NCI-H345 treated with DMSO at 0.1 percent for 48 hours (cell line): ENCODE measurements around the gene SLC49A3.
"Not testable (repeated sequence)": the region's sequence is repeated elsewhere in the genome, so short reads cannot be mapped to it uniquely, and the experiment has no call there.

ENCODE experiments used
- DNase-seq: peaks from one replicate; lab custom pipeline; 2025; ENCODE audit not compliant: unreplicated experiment; lab: John Stamatoyannopoulos, UW

The SLC49A3 gene

DNA sequence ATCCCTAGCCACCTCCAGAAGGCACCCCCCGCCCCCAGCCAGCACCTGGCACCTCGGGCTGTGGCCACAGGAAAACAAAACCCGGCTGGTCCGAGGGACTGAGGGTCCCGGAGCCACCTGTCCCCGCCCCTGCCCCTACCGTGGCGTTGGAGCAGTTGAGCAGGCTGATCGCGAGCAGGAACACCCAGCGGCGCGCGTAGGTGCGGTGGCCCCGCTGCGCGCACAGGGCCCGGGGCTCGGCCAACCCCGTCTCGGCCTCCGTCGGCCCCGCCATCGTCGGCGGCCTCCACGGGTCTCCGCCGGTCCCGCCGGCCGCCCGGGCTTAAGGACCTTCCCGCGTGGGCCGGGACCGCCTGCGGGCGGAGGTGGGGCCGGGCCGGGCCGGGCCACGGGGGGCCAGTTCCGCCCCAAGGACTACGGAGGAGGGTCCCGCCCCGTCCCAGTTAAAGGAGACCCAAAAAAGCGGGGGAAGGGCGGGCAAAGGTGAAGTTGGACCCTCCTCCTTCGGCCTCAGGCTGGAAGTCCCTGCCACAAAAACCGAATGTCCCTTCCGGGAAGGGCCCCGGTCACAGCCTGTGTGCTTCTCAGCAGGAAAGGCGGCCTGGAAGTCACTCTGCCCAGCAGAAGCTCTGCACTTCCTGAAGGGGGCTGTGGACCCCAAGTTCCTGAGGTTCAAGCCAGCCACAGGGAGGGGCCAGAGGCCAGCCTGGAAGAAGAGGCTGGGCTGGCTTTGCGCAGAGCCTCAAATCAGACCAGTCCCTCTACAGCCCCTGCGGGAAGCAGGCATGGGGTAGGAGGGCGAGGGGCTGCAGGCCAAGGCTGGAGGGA lies at the start of gene SLC49A3:
SLC49A3 (minus strand) TSS at position 298 of the 828 bp plus-strand sequence; CDS start at position 274, 24 bp downstream.
- DNase-seq: no peak

DNA sequence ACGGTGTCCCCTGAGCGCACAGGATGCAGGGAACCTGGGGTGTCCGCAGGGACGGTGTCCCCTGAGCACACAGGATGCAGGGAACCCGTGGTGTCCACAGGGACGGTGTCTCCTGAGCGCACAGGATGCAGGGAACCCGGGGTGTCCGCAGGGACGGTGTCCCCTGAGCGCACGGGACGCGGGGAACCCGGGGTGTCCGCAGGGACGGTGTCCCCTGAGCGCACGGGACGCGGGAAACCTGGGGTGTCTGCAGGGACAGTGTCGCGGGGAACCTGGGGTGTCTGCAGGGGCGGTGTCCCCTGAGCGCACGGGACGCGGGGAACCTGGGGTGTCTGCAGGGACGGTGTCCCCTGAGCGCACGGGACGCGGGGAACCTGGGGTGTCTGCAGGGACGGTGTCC lies 47.6 kb upstream of the SLC49A3 start:
- not testable (repeated sequence) for DNase-seq

DNA sequence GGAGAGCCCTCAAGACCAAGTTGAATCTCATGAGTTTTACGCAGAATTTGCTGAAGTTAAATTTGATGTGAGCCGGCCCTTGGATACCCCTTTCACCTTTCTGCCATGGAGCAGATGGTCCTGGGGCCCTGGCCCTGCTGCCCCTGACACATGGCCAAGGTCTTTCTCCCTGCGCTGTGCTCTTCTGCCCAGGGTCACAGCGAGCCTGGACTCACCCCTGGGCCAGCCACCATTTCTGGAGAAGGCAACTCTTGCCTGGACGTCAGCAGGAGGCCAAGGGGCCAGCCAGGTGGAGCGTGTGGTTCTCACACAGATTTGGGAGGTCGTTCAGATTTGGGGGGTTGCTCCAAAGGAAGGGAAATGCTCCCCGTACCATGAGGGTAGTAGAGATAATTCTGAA lies 46.6 kb upstream of the SLC49A3 start:
- DNase-seq: no peak

DNA sequence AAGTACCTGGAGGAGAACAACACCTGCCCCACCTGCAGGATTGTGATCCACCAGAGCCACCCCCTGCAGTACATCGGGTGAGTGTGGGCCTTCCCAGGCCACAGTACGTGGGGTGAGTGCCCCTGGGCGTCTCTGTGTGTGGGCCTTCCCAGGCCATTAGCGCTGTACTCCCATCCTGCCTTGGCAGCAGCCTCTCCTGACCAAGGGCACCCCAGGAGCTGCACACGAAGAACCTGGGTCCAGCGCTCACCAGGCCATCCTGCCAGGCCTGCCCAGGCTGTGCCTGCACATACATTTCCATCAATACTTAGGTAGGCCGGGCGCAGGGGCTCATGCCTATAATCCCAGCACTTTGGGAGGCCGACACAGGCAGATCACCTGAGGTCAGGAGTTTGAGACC lies 46.0 kb upstream of the SLC49A3 start:
- no peak for DNase-seq

DNA sequence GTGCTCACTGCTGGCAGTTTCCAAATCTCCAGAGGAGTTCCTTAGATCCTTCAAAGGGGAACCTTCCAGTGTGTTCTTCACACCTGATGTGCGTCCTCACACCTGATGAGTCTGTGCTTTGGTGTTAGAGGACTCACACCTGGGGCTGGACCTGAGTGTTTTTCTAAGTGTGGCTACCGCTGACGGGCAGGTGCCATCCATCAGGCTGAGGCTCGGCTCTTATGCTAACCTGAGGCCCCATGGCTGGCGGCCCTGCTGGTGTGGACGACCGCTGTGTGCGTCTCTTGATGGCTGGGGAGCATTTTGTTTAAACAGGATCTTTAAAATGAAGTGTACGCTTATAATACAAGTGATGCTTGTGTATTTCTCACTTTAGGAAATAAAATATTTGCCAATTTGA lies 45.1 kb upstream of the SLC49A3 start:
- DNase-seq: no peak

DNA sequence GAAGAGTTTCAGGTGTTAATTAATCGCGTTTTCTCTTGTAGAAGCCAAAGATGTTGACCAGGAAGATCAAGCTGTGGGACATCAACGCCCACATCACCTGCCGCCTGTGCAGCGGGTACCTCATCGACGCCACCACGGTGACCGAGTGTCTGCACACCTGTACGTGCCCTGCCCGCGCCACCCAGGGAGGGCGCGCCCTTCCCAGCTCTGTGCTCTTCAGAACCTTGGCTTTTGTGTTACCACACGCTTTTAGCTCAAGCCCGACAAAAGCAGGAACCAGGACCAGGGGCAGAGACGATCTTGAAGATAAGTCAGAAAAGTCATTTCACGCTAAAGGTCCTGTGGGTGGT lies 44.7 kb upstream of the SLC49A3 start:
- no peak for DNase-seq

DNA sequence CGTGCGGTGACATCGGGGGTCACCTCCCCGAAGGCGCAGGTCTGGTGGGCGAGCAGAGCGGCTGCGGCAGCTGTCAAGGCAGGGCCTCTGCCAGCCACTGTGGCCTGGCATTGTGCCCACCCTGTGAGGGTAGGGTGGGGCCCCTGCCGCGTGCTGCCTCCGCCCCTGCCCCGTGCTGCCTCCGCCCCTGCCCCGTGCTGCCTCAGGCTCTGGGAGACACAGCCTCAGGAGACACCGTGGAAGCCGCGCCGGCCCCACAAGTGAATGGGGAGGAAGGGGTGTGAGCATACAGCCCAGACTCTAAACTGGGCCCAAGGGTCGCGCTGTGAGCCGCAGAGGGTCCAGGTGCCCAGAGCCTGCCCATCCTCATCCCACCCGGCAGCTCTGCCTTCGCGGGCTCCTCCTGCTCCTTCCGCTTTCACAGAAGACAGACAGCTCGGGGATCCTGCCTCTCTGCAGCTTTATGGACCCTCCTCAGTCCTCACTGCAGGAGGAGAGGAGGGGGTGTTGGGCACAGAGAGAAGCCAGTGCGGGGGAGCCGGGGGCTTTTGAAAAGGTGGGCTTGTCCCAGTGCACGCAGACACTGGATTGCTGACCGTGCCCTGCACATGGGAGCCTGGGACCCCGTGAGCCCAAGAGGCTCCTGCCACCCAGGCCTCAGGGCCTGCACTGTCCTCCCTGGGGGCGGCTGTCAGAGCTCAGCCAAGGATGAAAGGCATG lies 44.1 kb upstream of the SLC49A3 start:
- no peak for DNase-seq

DNA sequence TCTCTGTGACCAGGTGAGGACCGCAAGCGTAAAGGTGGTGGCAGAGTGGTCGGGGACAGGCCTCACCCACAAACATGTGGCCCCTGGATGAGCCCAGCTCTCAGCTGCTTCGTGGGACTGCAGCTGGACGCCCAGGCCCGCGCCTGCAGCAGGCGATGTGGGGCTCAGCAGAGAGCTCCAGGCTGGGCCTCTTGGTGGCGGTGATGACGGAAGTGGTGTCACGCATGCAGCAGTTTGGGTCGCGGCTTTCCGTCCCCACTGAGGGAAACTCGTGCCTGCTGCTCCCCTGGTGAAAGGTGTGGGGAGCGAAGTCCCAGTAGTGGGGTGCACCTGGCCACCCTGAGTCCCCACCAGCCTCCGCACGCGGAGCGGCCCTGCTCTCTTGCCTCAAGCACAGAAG lies 43.5 kb upstream of the SLC49A3 start:
- no peak for DNase-seq

DNA sequence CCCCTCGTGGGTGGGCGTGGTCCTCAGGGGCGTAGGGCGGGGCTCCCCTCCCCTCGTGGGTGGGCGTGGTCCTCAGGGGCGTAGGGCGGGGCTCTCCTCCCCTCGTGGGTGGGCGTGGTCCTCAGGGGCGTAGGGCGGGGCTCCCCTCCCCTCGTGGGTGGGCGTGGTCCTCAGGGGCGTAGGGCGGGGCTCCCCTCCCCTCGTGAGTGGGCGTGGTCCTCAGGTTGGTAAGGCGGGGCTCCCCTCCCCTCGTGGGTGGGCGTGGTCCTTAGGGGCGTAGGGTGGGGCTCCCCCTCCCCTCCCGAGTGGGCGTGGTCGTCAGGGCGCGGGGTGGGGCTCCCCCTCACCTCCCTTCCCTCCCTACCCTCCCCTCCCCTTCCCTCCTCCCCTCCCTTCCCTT lies 43.0 kb upstream of the SLC49A3 start:
- DNase-seq: not testable (repeated sequence)

DNA sequence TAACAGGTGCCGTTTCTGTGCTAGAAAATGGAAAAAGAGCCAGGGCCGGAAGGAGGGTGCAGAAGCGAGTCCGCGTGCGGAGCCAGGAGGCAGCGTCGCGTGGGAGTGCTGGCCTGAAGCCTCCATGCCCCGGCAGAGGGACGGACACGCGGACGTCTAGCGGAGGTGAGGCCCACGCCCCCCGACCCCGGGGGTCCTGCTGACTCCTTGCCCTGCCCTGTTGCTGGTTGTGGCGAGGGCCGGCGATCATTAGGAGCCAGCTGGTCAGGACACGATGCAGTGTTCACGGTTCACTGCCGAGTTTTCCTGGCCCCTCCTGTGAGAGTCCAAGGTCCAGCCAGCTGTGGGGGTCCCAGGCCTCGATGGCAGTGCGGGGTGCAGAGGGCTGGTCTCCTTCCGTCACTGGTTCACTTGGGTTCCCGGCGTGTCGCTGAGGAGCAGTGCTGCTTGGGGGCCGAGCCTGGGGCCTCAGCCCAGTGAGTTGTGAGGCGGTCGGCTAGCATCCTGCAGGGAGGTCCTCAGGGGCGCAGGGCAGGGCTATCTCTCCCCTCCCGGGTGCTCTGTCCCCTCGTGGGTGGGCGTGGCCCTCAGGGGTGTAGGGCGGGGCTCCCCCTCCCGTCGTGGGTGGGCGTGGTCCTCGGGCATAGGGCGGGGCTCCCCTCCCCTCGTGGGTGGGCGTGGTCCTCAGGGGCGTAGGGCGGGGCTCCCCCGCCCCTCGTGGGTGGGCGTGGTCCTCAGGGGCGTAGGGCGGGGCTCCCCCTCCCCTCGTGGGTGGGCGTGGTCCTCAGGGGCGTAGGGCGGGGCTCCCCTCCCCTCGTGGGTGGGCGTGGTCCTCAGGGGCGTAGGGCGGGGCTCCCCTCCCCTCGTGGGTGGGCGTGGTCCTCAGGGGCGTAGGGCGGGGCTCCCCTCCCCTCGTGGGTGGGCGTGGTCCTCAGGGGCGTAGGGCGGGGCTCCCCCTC lies 42.3 kb upstream of the SLC49A3 start:
- DNase-seq: not testable (repeated sequence)

DNA sequence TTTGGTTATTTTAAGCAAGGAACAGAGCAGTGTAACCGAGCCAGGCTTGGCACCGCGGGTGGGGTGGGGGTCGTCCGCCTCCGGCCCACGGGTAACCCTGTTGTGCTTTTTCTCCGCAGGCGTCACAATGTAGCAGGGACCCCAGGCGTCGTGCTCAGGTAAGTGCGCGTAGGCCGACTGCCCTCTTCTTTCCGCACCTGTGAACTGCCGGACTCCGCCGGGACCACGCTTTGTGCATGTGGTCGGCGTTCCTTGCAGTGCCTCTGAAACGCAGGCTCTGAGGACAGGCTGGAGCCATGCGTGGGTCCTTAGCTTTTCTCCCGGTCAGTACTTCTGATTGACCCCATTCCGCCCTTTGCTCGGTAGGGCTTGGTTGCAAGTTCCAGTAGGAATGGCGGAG lies 41.6 kb upstream of the SLC49A3 start:
- DNase-seq: no peak

DNA sequence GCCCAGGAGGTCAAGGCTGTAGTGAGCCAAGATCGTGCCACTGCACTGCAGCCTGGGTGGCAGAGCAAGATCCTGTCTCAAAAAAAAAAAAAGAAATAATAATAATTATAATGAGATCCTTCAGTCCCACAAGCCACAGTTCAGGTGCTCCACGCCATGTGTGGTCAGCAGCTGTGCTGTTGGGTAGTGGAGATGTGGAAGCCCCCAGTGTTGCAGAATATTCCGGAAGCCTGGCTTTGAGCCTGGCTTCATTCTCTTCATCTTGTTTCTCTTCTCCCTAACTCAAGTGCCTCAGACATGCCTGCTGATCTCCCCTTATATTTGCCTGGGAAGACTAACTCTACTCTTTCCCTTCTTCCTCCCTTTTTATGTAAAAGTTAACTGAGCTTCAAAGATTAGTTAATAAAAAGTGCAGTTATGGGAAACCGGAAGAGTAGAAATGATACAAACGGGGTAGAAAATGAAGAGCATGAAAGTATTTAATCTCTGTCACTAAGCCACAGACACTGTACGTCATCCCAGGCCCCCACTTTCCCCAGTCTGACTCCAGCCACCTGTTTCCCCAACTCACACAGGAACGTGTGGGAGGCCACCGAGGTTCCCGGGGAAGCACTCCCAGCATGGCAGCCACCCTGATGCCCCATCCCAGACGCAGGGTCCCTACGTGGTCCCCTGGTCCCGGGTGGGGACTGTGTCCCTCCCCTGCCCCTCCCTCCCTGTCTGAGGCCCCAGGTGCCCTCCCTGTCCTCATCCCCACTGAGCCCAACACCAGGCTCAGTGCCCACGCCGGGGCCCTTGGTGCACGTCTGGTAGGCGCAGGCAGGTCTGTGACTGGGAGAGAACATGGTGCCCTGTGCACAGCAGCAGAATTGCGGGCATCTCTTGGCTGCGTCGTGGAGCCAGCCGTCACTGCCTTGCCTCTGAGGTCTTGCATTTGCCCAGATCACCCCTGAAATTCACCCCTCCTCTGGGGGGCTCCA lies 40.7 kb upstream of the SLC49A3 start:
- DNase-seq: no peak

DNA sequence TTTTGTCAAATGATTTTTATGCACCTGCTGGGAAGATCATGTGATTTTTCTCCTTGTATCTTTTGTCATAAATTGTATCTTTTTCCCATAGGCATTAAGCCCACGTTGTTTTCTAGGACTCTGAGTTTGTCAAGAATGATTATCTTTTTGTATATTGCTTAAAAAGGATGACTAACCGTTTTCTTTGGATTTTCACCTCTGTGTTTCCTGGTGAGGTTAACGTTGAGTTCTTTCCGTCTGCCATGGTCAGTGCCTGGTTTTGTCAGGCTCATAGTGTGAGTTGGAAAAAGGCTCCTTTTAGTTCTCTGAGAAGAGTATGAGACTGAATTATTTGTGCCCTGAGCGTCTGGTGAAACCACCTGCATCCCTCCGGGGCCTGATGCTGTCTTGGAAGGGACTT lies 38.6 kb upstream of the SLC49A3 start:
- DNase-seq: no peak

DNA sequence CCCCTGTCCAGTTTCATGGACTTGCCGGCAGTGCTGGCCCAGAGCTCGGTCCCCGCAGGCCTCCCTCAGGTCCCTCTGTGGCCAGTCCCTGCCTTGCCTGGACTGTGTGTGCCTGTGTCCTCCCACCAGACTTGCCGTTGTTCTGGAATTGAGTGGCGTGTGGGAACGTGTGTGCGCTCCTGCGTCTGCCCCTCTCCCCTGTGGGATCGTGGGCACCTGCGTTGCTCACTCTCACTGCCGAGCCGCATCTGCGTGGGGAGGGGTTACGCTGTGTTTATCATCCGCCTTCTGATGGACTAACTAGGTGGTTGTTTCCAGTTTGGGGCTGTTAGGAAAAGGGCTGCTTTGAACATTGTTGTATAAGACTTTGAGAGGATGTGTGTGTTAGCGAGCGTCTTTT lies 37.9 kb upstream of the SLC49A3 start:
- no peak for DNase-seq

DNA sequence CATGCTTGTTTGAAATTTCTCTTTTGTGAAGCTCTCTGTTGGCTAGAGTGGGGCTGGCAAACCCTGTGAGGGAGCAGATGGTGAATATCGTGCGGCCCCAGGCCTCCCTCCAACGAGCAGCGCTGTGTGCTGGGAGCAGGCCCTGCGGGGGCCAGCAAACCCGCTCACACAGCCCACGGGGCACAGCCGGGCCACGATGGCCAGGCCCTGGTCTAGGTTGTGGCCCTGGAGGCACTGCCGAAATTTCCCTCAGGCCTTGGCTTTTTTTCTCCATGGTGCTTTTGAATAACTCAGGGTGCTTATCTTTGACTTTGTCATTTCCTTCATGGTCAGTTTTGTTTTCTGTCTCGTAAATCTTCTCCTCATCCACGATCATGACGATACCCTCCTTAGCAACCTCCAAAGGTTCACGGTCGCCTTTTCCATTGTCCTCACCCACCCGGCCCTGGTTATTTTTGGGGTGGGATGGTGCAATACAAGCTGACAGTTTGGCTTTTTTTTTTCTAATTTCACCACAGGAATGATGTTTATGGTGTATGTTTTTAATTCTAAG lies 37.4 kb upstream of the SLC49A3 start:
- no peak for DNase-seq

DNA sequence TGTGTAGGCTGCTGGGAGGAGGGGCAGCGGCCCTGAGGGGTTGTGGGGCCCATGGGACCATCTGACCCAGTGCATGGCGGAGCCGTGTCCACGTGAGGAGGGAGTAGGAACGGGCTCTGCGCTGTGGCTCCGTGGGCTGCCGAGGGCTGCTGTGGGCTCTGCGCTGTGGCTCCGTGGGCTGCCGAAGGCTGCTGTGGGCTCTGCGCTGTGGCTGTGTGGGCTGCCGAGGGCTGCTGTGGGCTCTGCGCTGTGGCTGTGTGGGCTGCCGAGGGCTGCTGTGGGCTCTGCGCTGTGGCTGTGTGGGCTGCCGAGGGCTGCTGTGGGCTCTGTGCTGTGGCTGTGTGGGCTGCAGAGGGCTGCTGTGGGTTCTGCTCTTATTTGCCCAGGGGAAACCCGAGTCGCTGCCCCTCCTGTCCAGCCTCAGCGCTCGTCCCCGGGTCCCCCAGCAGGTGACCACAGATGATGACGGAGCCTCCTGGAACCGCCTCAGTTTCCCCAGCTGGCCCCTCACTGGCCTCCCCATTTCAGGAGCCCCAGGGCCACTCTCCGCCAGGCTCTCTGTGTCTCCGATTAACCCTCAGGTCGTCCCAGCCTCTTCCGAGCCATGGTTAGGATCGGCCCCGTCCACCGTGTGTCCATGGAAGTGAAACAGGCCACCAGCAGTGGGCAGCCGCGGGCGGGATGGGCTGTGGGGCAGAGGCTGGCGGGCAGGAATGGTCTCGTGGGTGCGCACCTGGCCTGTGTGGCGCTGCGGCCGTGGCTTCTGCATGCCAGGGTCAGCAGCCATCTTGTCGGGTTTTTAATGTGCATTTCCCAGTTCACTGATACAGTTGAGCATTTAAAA lies 36.7 kb upstream of the SLC49A3 start:
- no peak for DNase-seq

DNA sequence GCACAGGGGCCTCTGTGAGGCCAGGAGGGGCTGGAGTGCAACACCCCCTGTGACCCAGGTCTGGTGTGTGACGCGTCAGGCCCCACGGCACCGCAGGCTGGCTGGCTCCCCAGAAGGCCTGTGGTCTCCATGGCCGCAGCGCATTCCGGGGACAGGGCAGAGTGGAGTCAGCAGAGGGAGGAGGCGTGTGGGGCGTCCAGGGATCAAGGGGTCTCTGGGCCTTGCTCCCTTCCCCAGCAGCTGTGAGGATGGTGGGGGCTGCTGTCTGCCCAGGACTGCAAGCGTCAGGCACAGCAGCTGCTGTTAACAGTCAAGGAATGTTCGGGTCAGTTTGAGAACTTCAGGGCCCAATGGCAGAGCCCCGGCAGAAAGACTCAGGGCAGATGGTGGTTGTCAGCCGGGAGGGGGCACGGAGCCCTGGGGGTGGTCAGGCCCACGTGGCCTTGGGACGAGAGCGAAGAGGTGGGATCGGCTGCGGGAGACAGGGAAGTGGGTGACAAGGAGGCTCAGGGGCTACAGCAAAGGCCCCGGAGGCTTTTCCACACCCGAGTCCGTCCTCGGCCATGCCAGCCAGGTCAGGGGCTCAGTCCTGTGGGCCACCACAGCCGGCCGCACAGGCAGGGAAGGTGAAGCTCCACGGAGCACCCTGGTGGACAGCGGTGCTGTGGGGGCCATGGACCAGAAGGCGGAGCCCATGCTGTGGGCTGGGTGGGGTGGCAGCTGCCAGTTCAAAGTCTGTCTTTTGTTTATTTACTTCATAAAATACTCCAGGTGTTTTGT lies 35.0 kb upstream of the SLC49A3 start:
- DNase-seq: no peak

DNA sequence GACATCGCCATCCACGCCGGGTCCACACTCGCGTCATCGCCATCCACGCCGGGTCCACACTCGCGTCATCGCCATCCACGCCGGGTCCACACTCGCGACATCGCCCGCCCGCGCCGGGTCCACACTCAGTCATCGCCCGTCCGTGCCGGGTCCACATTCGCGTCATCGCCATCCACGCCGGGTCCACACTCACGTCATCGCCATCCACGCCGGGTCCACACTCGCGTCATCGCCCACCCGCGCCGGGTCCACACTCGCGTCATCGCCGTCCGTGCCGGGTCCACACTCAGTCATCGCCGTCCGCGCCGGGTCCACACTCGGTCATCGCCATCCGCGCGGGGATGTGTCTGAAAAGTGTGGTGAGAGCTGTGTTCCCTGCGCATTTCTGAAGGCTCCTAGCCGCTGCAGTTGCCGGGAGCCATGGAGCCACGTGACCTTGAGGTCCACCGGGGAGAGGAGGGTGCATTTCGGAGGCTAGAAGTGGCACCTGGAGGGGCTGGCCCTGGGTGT lies 34.0 kb upstream of the SLC49A3 start:
- DNase-seq: no peak
